BLaER1 treated with 17β-estradiol and CSF1 and Interleukin-3, amounts not matched to agents 10 nM and 100 nM (cell line): ENCODE measurements around the gene RPS25.
"Not testable (repeated sequence)": the region's sequence is repeated elsewhere in the genome, so short reads cannot be mapped to it uniquely, and the experiment has no call there.

ENCODE experiments used
- H3K27ac ChIP-seq, 11 experiments: shearing (Covaris generic); formaldehyde crosslinking; 2 replicates each; pipeline ENCODE4 v1.8.1; 2022
- H3K27me3 ChIP-seq, 11 experiments: shearing (Covaris generic); formaldehyde crosslinking; 2 replicates each; pipeline ENCODE4 v1.8.1; 2022
- H3K36me3 ChIP-seq, 11 experiments: shearing (Covaris generic); formaldehyde crosslinking; 2 replicates each; pipeline ENCODE4 v1.8.1; 2022
- H3K4me1 ChIP-seq, 10 experiments: shearing (Covaris generic); formaldehyde crosslinking; 2 replicates each; pipeline ENCODE4 v1.8.1; 2022
- H3K4me2 ChIP-seq, 11 experiments: shearing (Covaris generic); formaldehyde crosslinking; 2 replicates each; pipeline ENCODE4 v1.8.1; 2022
- H3K4me3 ChIP-seq, 10 experiments: shearing (Covaris generic); formaldehyde crosslinking; 2 replicates each; pipeline ENCODE4 v1.8.1; 2022
- H3K9ac ChIP-seq, 11 experiments: shearing (Covaris generic); formaldehyde crosslinking; 2 replicates each; pipeline ENCODE4 v1.8.1; 2022
- H3K9me3 ChIP-seq, 11 experiments: shearing (Covaris generic); formaldehyde crosslinking; replicated peaks in 1 of 11; 2 replicates each; pipeline ENCODE4 v1.8.1; 2022
- H4K20me1 ChIP-seq, 11 experiments: shearing (Covaris generic); formaldehyde crosslinking; 2 replicates each; pipeline ENCODE4 v1.8.1; 2022
- Cebpa-rat ChIP-seq, 11 experiments: shearing (Covaris generic); IDR thresholded peaks; 2 replicates each; pipeline ENCODE4 v1.8.1; 2022

RPS25 gene

DNA sequence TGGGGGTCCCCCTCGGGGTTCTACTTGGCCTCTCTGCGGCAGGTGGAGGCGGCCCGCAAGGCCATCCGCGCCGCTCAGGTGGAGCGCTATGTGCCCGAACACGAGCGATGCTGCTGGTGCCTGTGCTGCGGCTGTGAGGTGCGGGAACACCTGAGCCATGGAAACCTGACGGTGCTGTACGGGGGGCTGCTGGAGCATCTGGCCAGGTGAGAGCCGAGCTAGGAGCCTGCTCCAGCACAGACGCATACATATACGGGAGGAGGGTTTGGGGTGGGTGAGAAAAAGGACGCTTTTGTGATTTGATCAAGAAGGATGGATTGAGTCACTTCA is 19.8 kb downstream of the RPS25 start:
- Histone ChIP-seq H3K4me1 (peaks cover 25 to 36% (median 29%) of the 10 kb centered on the region in 10 experiments), H4K20me1 (no peaks in the 10 kb centered on the region; a peak in 1 of 22 replicates), H3K9ac (peak overlapping the region; percentile 76 to 87 (median 84)), H3K4me2 (peak overlapping the region; percentile 90 to 99 (median 96)), H3K36me3 (peaks cover 36 to 51% (median 44%) of the 10 kb centered on the region in 11 experiments), H3K9me3 (peaks cover 0 to 12% (median 3%) of the 10 kb centered on the region in 11 experiments; a peak in 8 of 22 replicates), H3K27ac (peak overlapping the region; percentile 55 to 83 (median 75)), H3K4me3 (peak overlapping the region; percentile 76 to 94 (median 83)), H3K27me3 (no peaks in the 10 kb centered on the region)
- no peak for TF ChIP-seq Cebpa-rat (IDR thresholded peaks at IDR 0.05)

DNA sequence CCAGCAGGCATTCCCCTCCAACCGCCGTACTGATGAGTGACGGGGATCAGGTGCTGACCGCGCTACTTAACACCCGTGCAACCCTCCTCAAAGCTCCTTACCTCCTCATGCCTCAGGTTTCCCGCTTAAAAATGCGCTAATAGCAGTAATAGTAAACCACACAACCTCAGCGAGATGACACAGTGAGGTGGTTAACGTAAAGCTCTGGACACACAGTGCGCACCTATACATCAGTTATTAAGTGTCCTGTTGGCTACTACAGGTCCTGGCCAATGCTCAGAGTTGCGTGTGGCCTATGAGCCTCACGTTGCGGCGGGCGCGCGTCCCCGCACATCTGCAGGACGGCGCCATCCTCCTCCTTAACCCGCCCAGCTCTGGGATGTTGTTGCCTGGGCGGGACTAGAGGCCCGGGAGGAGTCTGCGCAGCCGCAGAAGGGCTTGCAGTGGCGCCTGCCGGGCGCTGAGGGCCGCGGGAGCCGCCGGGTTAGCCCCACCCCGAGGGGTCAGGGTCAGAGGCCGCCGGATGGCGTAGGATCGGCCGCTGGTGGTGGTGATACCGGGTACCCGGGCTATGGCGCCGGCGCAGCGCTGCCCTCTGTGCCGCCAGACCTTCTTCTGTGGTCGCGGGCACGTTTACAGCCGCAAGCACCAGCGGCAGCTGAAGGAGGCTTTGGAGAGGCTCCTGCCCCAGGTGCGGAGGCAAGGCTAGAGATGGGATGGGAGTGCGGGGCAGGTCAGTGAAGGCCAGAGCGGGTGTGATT is 20.3 kb downstream of the RPS25 start, which contains the start of gene CENATAC:
Gene CENATAC, plus strand, starts transcription at position 512 of the 761 bp plus-strand sequence. Its CDS starts 60 bp downstream, at position 572.
- Histone ChIP-seq H3K9me3 (peaks cover 0 to 17% (median 8%) of the 10 kb centered on the region in 11 experiments; a peak in 17 of 22 replicates), H3K9ac (peak within 1 kb of the TSS; percentile 76 to 87 (median 84)), H4K20me1 (no peaks in the 10 kb centered on the region; a peak in 1 of 22 replicates), H3K4me3 (peak within 1 kb of the TSS; percentile 76 to 94 (median 83)), H3K4me2 (peak within 1 kb of the TSS; percentile 90 to 99 (median 96)), H3K27me3 (no peaks in the 10 kb centered on the region), H3K36me3 (peaks cover 30 to 48% (median 40%) of the 10 kb centered on the region in 11 experiments), H3K27ac (peak within 1 kb of the TSS; percentile 55 to 83 (median 75)), H3K4me1 (peaks cover 25 to 36% (median 29%) of the 10 kb centered on the region in 10 experiments)
- TF ChIP-seq Cebpa-rat (IDR thresholded peaks at IDR 0.05) = no peak

DNA sequence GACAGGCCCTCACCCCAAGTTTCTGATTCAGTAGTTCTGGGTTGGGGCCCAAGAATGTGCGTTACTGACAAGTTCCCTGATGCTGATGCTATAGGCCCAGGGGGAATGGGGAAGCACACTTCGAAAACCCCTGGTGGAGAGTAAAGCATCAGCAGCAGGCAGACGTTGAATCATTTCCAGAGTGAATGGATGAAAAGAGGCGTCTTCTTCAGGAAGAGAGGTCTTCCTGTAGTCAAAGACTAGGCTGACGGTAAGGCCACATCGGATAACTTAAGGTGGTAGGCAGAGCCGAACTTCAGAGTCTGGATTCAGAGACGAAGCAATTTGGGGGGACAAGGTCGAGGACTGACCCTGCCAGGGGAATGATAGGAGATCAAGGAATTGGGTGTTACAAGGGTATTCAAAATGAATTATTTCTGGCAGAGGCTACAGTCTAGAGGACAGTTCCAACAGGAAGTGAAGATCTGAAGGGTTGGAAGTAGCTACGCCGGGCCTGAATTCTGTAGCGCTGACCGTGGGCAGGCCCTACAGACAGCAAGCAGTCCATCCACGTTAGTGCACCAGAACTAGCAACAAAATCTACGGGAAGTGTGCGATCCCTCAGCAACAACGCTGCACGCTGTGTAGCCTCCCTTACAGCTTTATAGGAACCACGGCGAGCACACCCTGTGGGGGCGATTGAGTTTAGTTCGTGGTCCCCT is 21.1 kb downstream of the RPS25 start:
- H4K20me1 ChIP-seq = no peaks in the 10 kb centered on the region; a peak in 1 of 22 replicates
- peaks cover 23 to 46% (median 38%) of the 10 kb centered on the region in 11 experiments for H3K36me3 ChIP-seq
- H3K27me3 ChIP-seq = no peaks in the 10 kb centered on the region
- peak overlapping the region; percentile 90 to 99 (median 96) for H3K4me2 ChIP-seq
- peaks cover 0 to 24% (median 16%) of the 10 kb centered on the region in 11 experiments; a peak in 19 of 22 replicates for H3K9me3 ChIP-seq
- H3K4me1 ChIP-seq = peaks cover 25 to 36% (median 29%) of the 10 kb centered on the region in 10 experiments
- peak overlapping the region; percentile 67 to 87 (median 84) for H3K9ac ChIP-seq
- no peak for TF ChIP-seq Cebpa-rat (IDR thresholded peaks at IDR 0.05)
- H3K4me3 ChIP-seq = peak overlapping the region; percentile 76 to 94 (median 83)
- H3K27ac ChIP-seq = peak overlapping the region in 10 of 11 experiments; percentile 19 to 83 (median 77); a peak in 20 of 22 replicates

DNA sequence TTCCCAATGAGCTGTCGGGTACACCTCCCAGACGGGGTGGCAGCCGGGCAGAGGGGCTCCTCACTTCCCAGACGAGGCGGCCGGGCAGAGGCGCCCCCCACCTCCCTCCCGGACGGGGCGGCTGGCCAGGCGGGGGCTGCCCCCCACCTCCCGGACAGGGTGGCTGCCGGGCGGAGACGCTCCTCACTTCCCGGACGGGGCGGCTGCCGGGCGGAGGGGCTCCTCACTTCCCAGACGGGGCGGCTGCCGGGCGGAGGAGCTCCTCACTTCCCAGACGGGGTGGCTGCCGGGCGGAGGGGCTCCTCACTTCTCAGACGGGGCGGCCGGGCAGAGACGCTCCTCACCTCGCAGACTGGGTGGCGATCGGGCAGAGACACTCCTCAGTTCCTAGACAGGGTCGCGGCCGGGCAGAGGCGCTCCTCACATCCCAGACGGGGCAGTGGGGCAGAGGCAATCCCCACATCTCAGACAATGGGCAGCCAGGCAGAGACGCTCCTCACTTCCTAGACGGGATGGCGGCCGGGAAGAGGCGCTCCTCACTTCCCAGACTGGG is 26.6 kb downstream of the RPS25 start:
- H3K4me1 ChIP-seq, H3K27ac ChIP-seq, H4K20me1 ChIP-seq, H3K9ac ChIP-seq, H3K4me2 ChIP-seq, H3K27me3 ChIP-seq, H3K4me3 ChIP-seq: not testable (repeated sequence)
- Histone ChIP-seq H3K9me3 (peaks cover 0 to 33% (median 18%) of the 10 kb centered on the region in 11 experiments; a peak in 19 of 22 replicates), H3K36me3 (peaks cover 0 to 19% (median 10%) of the 10 kb centered on the region in 11 experiments; a peak in 12 of 22 replicates)

DNA sequence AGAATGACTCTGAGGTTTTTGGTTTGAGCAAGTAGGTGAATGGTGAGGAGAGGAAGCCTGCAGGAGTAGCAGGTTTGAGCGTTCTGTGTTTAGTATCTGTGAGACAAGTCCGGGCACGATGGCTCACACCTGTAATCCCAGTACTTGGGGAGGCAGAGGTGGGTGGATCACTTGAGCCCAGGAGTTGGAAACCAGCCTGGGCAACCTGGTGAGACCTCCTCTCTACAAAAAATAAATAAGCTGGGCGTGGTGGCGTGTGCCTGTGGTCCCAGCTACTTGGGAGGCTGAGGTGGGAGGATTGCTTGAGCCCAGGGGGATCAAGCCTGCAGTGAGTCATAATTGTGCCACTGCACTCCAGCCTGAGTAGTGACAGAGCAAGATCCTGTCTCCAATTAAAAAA is 29.9 kb downstream of the RPS25 start:
- no peak overlapping the region for H3K27ac ChIP-seq
- no peaks in the 10 kb centered on the region for H4K20me1 ChIP-seq
- H3K27me3 ChIP-seq = no peaks in the 10 kb centered on the region
- H3K4me2 ChIP-seq = no peak overlapping the region
- no peaks in the 10 kb centered on the region for H3K4me1 ChIP-seq
- peaks cover 0 to 18% (median 8%) of the 10 kb centered on the region in 11 experiments; a peak in 11 of 22 replicates for H3K36me3 ChIP-seq
- H3K9me3 ChIP-seq = peaks cover 0 to 20% (median 18%) of the 10 kb centered on the region in 11 experiments; a peak in 19 of 22 replicates
- no peak overlapping the region for H3K4me3 ChIP-seq
- TF ChIP-seq Cebpa-rat (IDR thresholded peaks at IDR 0.05) = no peak
- H3K9ac ChIP-seq = no peak overlapping the region

DNA sequence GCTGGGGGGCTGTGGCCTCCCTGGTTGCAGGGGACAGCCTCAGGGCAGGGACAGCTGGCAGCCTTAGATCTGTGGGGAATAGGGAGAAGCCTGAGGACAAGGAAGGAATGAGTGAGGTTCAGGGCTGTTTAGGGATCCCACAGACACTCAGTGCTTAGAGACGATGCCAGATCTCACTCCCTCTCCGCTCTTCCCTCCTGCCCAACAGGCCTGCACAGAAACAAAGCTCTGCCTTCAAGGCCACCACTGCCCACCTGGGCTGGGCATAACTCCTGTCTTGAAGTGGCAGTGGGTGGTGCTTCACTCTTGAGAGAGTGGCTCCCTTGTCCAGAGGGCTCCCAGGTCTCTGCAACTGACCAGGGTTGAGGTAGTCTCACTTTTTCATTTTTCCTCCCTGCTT is 33.3 kb downstream of the RPS25 start:
- Histone ChIP-seq H3K9ac (0 out of 22 replicates have a peak overlapping the region, but pooled peaks of 1 of the 11 experiments have one; percentile 32), H3K27ac (no peak overlapping the region), H3K4me3 (no peak overlapping the region), H3K4me1 (no peaks in the 10 kb centered on the region), H3K4me2 (no peak overlapping the region), H3K27me3 (no peaks in the 10 kb centered on the region), H3K9me3 (no peaks in the 10 kb centered on the region), H4K20me1 (no peaks in the 10 kb centered on the region), H3K36me3 (no peaks in the 10 kb centered on the region)
- no peak for TF ChIP-seq Cebpa-rat (IDR thresholded peaks at IDR 0.05)

DNA sequence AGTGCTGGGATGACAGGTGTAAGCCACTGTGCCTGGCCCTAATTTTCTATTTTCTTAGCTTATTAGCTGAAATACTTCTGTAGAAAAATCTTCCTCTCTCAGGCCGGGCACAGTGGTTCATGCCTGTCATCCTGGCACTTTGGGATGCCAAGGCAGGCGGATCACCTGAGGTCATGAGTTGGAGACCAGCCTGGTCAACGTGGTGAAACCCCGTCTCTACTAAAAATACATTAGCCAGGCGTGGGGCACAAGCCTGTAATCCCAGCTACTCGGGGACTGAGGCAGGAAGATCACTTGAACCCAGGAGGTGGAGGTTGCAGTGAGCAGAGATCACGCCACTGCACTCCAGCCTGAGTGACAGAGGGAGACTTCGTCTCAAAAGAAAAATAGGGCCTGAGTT is 33.8 kb downstream of the RPS25 start:
- not testable (repeated sequence) for H3K4me3 ChIP-seq, H3K4me2 ChIP-seq, H4K20me1 ChIP-seq, H3K36me3 ChIP-seq, H3K27ac ChIP-seq, H3K27me3 ChIP-seq, H3K9me3 ChIP-seq, H3K4me1 ChIP-seq
- 0 out of 22 replicates have a peak overlapping the region, but pooled peaks of 1 of the 11 experiments have one; percentile 32 for H3K9ac ChIP-seq

DNA sequence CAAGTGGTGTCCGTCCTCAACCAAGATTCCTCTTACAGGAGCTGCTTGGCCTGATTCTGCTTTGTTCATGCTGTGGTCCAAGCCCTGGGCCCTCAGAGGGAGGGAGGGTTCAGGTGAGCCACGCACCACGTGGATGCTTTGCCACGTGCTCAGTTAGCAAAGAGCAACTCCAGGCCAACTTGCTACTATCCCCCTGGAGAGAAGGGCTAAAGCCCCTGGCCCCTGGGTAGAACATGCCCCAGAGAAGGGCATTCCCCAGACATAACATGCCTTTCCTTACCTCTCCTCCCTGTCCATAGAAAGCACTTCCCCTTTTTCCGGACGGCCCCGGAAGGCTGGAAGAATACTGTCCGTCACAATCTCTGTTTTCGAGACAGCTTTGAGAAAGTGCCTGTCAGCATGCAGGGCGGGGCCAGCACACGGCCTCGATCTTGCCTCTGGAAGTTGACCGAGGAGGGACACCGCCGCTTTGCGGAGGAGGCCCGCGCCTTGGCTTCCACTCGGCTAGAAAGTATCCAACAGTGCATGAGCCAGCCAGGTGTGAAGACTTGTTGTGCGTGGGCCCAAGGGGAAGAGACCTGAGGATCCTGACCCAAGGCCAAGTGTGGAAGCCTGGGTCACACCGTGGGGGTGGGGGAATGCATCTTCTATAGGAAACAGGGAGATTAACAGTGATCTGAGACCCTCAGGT is 37.8 kb downstream of the RPS25 start:
- peaks cover 0 to 9% (median 0%) of the 10 kb centered on the region in 10 experiments; a peak in 3 of 20 replicates for H3K4me1 ChIP-seq
- no peak overlapping the region for H3K4me3 ChIP-seq
- H3K27me3 ChIP-seq = no peaks in the 10 kb centered on the region
- no peaks in the 10 kb centered on the region for H4K20me1 ChIP-seq
- H3K9ac ChIP-seq = no peak overlapping the region
- H3K4me2 ChIP-seq = no peak overlapping the region
- TF ChIP-seq Cebpa-rat (IDR thresholded peaks at IDR 0.05) = no peak
- no peaks in the 10 kb centered on the region for H3K9me3 ChIP-seq
- no peak overlapping the region for H3K27ac ChIP-seq
- no peaks in the 10 kb centered on the region for H3K36me3 ChIP-seq
